Suppressor macrophage treated with lipopolysaccharide for 4 hours (primary cell): ENCODE data around the gene RCAN1.

ENCODE experiments used
- DNase-seq: peaks from one replicate; pipeline ENCODE4 v3.0.0-alpha.2; 2020

Gene RCAN1

DNA sequence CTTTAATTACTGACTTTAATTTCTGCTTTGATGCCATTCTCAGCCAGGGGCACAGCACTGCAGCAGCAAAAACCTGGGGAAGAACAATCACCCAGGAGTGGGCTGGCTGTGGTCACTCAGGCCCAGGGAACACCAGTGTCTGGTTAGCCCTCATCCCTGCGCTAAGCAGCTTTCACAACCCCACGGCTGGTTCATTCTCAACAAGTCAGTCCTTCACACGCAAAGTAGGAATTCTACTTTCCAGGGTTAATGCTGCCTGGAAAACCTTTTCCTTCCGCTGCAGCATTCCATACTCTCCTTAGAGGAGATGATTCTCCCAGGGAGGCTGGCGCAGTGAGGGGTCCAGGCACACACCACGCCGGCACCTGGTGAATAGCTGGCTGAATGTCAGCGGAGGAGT, 78.6 kb downstream of the RCAN1 start:
- no peak for DNase-seq

DNA sequence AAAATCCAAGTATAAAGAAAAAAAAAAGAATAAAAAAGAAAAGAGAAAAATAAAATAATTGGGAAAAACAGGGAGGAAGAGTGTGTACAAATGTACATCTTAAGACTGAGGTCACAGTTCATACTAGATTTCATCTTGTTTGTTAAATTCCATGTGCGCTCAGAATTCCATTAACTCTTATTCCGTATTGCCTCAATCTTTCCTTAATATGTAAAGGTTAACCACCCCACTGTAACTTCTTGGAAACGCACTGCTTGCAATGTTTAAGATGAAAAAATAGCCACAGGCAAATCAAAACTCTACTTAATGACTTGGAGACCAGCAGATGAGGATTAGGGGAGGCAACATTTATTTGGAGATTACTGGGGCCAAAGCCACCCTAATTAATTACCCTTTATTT, 79.0 kb downstream of the RCAN1 start:
- no peak for DNase-seq

DNA sequence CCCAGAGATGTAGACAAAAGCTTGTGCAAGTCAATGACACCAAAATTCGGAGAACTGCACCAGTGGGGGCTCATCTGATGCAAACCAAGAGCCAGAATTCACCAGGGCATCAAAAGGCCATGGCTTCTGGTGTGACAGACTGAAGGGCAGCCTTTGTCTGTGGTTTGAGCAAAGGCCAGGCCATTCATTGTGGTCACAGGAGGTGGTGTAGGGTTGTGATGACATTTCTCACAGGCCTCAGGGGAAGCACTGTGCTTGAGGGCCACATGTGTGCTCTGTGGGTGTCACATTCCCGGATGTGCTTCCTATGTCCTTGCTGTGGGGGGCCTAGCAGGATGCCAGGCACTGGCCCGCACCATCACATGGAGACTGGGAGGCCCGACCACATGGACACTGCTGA, 80.4 kb downstream of the RCAN1 start:
- DNase-seq, result peak; percentile 78

DNA sequence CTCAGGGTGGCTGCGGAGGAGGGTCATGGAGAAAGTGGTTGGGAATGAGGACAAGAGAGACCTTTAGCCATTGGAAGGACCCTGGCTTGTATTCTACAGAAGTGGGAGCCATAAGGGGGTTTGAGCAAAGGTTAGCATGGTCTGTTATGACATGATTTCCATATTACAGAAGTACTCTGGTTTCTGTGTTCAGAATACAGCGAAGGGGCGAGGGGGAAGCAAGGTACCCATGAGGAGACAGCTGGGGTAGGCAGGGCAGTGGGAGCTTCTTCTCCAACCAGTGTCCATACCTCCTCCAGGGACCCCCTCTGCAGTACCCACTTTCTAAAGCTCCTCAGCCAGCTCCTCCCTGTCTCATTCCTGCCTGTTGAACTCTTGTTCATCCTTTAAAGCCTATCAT, 81.0 kb downstream of the RCAN1 start:
- DNase-seq, result no peak

DNA sequence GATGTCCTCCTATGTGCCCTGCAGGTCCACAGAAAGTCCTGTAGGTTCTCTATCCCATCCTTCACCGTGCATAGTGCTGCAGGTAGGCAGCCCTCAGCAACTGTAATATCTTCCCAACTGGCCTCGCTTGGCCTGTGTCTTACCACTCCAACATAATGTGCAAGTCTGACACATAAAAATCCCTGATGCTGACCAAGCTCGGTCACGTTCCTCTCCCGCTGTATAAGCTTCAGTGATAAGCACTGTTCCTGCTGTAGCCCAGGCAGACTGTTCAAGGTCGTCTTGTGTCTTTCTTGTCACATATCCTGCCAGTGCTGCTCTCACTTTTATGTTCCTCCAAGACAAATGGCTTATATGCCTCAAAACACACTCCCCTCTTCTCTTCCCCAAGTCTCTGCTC, 83.5 kb downstream of the RCAN1 start:
- DNase-seq, result no peak

DNA sequence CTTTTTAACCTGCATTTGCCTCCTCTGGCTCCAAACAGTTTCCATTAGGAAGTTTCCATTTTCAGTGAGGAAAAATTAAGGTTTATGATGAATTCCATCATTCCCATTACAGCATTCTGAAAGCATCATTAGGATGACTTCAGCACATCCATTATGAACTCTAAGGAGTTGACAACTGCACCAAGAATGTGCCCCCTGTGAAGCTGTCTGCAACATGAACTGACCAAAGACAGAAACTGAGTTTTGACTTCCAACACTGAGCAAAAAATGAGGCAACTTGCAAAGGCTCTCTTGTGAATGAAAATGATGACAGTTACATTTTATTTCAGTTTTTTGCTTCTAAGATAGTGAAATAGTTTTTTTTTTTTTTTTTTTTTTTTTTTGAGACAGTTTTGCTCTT, 84.7 kb downstream of the RCAN1 start:
- no peak for DNase-seq

DNA sequence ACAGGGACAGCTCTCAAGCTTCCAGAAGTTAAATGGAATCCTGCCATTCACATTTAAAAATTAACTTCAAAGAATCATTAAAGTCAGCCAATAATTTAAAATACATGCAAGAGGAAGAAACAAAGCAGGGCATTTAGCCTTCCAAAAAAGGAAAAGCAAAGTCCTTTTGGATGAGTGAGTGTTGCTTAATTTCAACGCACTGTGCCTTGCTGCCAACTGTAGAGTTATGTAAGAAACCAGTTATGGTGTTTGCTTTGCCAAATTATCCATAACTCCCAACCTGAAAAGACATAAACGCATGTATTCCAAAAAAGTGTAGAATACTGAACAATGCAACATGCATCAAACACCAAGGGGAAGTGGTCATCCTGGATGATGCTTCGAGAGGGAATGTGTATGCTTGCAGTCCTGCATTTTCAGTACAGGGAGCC, 86.8 kb downstream of the RCAN1 start:
- no peak for DNase-seq

DNA sequence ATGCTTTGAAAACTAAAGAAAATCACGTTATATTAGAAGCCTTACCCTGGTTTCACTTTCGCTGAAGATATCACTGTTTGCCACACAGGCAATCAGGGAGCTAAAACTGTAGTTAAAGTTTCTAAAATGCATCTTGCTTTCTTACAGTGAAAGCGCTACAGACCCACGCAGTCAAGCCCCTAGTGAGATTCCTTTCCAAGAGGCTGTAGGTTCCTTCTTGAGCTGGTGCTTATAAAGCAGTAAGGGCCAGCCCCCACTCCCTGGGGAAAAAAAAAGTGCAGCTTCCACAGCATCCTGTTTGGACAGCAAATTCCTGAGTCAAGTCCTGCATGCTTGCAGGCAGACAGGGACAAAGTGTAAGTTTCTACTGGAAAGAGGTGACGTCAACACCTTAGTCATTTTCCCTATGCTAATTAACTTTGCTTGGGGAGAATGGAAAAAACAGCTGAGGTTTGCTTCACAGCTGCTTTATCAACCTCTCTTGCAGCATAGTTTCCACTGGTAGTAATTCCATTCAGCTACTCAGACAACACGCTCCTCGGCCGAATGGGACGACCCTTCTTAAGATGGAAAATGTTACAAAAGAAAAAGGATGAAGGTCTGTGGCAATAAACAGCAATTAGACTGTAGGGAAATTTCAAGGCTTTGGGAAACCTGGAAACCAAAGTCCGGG, 88.2 kb downstream of the RCAN1 start:
- DNase-seq, result peak; percentile 91

DNA sequence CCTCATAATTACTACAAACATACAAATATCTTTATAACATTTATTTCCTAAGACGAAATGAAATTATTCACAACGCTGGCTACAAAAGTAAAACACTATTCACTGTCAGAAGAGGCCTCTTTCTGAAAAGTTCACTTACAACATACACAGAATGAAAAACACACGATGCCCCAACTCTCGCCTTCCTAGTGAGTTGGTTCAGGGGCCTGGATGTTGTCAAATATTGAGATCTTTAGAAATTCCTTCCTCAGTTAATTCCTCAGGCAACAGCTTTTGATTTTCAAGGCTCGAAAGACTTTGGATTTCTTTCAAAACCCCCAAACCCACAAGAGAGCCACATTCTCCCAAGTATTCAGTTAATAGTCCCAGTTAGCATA, 88.7 kb downstream of the RCAN1 start:
- DNase-seq, result no peak

DNA sequence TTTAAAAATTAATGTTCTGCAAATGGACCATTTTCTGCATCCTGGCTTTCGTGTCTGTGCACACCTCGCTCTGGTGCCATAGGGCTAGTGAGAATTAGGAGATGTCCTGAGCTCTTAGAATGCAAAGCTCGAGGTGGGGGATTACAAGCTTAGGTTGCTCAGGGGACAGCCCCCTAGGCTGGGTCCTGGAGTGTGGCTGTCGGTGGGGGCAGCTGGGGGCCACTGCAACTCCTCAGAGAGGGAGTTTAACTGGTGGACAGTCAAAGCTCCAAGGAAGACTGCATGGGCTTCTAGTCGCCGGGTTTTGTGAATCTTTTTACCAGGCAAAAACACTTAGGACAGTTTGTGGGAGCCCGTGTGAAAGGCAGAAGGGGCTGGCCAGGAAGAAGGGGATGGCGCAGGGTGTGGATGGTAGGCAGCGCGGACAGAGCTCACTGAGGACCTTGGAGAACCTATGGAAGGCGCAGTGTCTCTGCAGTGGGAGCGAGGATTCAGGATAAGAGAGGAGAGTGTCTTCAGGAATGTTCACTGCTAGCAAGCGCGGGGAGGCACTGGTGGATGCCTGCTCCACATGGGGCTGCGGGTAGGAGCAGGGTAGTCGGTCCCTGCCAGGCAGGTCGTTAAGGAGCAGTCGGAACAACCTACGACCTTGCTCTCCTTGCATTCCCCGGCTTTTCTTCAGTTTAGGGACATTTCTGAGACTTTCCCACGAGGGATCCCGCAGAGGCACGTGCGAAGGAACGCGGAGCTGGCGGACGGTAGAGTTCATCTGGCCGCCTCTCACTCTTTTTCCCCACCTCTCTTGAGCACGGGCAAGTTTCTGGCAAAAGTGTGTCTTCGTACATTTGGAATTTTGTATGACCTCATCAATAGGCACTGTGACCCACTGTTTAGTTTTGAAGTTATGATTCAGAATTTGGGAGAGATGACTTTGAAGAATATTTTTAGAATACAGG, 90.0 kb downstream of the RCAN1 start:
- no peak for DNase-seq

DNA sequence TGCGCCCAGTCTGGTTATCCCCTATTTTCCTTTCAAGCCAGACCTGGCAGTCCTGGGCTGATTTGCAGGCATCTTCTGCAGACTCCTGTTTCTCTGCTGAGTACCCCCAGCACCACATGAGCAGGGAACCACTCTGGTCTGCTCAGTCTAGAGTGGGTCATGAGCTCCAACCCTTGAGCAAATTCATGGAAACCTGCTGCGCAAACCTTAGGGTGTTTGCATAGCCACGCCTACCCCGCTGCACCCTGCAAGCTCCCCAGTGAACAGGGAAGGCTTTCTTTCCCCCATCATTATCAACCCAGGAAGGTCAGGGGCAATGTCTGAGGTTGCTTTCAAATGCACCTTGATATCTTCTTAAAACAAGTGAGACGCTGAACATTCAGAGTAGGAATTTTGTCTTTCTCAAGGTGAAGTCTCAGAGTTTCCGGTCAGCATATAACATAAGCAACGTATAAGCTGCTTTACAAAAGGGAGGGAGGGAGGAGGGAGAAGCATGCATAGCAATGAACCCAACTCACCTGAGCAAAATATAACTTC, 91.8 kb downstream of the RCAN1 start:
- DNase-seq, result no peak

DNA sequence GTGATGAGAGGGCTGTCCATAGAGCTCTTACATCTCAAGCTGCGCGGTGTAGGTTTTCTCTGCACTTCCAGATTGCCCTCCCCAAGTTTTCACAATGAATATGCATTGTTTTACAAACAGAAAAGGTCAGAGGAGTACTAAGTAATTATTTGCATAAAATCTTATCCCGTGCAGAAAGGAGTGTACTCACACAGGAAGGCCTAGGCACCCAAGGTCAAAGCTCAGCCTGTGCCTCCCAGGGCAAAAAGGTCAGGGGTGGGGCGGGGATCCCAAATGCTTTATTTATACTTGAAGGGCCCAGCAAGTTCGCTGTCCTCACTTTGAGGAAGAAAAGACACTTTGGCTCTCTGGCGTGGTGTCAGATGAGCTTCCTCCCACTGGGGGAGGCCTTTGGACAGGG, 92.6 kb downstream of the RCAN1 start:
- DNase-seq, result peak; percentile 76

DNA sequence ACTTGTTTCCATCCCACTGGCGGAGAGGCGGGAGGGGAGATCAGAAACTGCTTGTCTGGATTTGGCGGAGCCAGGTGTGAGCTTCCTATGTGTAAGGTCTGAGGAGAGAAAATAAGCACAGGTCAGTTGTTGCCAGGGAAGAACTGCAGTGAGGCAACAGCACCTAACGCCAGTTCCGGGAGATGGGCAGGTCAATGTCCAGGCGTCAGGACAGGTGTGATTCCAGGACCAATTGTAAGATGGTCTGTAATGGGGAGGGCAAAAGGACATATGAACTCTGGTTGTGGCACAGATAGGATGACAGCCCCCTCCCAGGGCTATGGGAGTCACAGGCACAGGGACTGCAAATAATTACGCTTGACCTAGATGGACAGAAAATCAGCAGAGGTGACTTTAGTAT, 93.4 kb downstream of the RCAN1 start:
- DNase-seq, result no peak

DNA sequence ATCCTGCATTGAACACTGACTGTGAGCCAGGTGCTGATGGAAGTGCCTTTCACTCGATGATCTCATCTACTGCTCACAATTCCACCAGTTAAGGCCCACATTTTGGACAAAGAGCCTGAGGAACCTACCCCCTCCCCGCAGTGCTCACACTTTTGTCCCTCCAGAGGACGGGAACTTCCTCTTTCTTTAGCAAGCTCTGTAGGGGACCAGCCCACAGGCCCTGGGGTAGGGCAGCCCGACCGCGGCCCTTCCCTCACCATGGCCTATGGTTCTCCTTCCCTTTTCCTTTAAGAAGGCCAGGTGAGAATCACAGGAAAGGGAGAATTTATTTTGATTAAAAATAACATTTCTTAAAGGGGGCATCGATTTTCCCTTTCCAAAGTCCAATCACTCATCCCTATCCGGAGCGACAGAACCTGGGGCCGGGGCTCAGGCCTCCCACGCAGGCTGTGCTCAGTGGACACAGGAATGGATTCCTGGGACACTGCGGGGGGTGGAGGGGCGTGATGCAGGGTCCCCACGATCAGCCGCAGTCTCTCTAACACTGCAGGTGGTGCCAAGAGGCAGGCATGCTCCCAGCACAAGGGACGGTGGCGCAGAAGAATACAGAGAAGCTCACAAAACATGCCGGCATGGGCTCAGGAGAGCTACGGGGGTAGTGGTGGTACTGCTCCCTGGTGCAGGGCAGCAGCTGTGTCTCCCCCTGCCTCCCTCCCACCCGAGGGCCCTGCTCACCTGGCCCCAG, 94.0 kb downstream of the RCAN1 start:
- DNase-seq, result peak; percentile 85

DNA sequence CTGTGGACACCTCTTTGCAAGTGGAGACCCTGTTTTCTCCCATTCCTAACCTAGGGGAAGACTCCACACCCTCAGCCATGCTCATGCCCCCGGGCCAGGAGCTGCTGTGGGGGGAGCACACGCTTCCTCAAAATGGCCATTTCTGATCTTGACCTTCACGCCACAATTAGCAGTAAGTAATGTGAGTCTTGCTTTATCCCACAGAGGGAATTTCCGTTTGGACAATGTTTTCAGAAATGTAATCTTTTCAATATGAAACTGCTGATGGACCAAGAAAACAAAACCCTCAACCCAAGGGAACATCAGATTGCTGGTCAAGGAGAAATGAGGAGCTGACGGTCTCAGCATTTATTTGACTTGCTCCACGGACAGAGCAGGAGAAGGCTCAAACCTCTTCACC, 94.6 kb downstream of the RCAN1 start:
- peak; percentile 72 for DNase-seq

DNA sequence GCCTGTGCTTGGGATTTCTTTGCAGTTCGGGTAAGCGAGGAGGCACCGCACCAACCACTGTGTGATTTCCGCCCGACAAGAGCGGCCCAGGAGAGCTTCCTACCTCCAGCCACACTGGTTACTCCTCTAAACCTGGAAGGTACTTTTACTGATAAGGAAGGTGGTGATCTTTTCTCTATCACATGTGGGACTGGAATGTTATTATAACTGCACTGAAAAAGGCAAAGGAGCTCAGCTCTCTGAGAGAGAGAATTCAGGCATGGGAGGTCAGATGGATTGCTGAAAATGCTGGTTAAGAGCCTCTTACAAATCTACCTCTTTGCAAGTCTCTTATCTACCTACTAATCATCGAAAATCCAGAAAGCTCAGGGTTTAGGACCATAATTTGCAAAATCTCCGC, 95.2 kb downstream of the RCAN1 start:
- no peak for DNase-seq

DNA sequence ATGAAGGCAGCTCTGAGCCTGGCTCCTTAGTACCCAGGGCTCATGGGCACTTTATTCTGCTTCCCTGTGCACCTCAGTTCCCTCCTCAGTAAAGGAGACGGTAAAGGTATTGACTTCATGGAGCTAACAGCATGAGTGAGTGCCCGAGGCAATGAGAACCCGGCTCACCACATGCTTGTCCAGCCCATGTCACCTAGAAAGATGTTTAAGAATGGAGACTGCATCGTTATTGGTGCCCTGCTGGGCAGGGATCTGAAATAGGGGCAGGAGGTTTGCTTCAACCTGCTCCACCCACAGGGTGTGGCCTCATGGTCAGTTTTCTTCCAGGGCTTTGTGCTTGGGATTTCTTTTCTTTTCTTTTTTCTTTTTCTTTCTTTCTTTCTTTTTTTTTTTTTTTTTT, 95.9 kb downstream of the RCAN1 start:
- no peak for DNase-seq

DNA sequence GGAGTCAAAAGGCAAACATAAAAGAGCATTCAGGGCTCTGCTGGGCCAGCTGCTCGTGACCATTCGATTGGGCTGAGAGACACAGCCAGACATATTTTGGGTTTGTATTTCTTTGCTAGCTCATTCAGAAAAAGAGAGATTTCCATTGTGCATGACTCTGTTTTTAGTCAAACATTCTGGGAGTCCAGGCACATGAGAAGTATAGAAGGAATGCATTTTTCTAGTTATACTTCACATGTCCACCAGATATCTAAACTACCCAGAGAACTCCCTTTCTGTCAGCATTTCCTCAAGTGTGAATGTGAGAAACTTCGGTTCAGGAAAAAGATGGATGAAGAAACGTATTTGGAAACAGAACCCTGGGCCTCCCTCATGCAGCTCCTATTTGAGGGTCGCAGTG, 96.6 kb downstream of the RCAN1 start:
- DNase-seq, result no peak

DNA sequence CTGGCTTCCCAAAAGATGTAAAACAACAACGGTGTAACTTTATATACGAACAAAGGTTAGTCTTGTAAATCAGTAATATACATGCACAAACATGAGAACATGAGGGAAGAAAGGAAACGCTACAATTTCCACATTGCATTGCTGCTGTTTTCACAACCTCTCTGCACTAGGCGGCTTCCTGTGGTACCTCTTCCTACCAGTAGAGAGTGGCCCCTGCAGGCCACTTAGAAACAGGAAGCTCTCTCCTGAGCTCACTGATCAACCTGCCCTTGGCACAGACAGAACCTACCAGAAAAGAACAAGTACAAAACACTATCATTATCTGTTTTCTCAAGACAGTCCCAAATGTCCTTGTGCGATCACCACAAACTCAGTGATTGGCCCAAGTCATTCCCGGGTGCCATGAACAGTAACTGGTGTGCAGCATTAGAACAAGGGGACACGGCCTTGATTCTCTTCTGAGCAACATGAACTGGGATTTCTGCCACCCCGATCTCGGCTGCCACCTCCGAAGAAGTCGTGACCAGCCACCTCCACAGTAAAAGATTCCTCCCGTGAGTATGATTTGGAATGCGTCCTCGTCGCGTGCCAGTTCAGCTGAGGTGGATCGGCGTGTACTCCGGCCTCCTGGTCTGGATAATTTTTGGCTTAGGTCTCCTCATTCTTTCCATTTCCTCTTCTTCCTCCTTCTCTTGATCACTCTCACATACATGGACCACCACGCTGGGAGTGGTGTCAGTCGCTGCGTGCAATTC, 97.2 kb downstream of the RCAN1 start:
- peak; percentile 53 for DNase-seq

DNA sequence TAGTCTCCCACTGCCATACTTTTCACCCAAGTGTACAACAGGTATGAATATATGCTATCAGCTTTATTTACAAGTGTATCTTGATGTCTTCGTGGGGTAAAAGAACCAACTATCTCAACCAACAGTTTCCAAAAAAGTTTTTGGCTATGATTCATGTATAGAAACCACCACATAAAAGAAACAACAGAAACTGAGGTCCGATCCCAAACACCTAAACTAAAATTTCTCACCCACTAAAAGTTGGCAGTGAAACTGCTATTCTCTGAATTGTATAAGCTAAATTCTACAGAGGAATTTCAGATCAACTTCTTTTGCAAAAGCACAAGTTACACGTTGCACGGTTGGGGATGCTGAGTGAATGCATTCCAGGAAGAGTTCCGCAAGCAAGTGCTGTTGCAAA, 97.9 kb downstream of the RCAN1 start:
- no peak for DNase-seq

DNA sequence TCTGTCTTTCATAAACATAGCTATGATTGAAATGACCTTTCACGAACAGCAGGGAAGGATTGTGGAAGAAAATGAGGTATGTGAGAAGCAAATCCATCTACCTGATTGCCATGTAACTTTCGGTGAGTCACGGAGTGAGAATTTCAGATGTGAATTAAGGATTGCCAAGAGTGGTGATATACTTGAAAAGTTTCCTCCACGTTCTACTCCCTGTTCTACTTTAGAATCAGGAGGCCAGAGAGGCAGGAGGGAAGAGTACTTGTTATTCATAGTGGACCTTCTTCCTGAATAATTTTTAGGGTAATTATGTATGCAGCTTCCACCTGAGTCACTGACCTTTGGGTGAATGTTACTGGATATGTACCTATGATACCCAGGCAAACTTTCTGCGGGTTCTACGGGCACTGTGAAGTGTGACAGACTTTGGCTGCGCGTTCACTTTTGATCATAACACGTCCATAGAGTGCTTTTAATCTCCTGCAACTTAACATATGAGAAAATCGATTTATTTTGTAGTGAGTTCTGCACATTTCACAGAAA, 100.3 kb downstream of the RCAN1 start:
- no peak for DNase-seq

DNA sequence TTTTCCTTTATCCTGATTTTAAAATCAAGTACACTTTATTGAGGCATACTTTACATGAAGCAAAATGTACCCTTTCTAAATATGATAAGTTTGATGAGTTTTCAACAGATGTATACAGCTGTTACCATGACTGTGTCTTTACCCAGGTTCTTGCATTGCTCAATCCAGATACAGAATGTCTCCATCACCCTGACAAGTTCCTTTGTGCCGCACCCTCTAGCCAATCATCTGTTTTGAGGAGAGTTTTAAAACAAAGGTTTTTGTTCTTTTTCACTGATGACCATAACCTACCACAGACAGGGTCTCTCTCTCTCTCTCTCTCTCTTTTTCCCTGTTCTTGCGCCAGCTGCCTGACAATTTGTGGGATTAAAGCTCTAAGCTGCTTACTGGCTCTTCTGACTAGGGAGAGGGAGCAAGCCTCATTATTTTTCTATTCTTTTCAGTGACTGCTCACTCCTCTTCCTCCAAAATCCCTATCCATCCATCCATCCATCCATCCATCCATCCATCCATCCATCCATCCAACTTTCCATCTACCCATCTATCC, 101.7 kb downstream of the RCAN1 start:
- DNase-seq, result peak; percentile 63
